Activated effector memory CD4-positive, alpha-beta T cell treated with Interleukin-2 at 50 U/mL for 16 hours (primary cell): ENCODE measurements around the gene CASP5.
"Not testable (repeated sequence)": the region's sequence is repeated elsewhere in the genome, so short reads cannot be mapped to it uniquely, and the experiment has no call there.

Experiments
- DNase-seq: peaks from one replicate; pipeline ENCODE4 v3.0.0-alpha.2; 2020

The CASP5 gene

DNA sequence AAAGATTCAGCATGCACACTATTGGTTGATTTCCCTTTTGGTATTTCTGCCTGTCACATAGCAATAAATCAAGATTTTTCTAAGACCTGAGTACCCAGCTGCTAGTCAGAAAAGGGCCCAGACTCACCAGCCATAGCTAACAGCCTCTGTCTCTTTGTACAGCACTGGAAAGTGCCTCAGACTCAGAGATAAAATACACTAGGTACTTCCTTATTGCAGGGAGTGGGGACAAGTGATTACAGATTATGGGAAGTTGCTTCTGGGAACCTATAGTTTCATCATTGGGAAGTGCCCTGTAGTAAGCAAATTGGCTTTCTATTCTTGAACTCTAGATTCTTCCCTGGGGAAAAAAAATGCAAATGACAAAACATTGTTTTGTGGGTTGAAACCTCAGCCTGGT, at the start of gene CASP5:
TSS of gene CASP5 (minus strand) at position 166 of the 400 bp plus-strand sequence. CDS start at position 134, 32 bp downstream.
- DNase-seq, result no peak

DNA sequence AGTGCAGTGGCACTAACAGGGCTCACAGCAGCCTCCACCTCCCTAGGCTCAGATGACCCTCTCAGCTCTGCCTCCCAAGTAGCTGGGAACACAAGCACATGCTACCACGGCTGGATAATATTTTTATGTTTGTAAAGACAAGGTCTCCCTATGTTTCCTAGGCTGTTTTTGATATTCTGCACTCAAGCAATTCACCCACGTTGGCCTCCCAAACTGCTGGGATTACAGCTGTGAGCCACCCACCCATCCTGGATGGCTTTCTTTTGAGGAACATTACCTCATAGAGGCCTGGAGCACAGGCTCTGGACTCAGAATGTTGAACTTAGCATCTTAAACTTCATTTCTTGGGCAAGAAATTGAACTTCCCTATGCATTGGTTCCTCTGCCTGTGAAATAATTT, 49.1 kb upstream of the CASP5 start:
- not testable (repeated sequence) for DNase-seq

DNA sequence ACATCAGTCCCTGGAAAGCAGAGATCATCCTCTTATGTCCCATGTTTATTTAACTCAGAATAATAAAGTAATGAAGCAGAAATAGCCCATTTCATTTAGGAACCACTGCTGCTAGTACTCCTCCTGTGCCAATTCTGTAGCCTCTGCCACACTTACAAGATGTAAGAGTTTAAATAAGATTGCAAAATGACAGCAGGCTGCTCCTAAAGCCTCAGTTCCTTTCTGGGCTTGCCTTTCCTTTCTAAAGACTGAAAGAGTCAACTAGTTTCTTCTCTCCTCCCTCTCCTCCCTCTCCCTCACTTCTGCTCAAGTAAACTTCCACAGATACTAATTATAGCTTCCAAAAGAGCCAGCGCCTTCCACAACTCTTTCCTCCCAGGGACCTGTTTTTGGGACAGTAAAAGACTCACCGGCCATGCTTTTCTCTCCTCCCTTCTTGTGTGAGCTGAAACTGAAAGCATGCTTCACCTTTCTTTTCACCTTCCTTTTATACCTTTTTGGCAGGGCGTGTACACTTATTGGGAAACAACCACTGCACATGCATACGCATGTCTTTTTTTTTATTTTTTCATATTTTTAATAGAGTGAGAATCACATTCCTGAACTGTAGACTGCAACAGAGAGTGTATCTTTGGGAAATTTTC, 48.2 kb upstream of the CASP5 start:
- no peak for DNase-seq

DNA sequence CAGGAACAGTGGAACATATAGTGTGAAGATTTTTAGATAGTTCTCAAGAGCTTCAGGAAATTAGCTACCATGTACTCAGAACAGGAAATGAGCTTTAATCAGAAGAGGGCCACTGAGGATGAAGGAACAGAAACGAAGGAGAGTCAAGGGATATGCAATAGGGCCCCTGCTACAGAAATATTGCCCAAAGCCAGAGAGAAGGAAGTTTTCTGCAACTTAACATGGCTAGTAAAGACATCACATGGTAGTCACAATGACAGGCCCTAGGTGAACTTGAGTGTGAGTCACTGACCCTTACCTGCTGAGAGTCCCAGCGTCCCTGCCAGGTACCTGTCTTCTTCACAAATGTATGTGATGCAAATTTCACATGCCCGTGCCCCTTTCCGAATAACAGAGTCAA, 47.3 kb upstream of the CASP5 start:
- DNase-seq, result no peak

DNA sequence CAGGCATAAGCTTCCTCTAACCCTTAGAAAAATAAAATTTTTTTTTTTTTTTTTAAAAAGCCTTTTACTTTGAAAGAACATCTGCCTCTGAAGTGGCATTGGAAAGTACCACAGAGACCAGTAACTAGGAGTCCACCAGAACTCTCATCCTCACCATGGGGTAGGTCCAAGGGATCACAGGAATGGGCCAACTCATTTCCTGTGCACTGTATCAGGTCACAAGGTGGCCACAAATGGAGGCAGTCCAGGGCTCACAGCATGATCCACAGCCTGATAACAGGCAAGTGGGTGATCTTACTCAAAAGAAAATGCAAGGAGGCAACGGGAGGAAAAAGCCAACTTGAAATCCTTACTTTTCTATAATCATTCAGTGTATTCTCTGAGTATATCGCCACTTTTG, 46.8 kb upstream of the CASP5 start:
- DNase-seq, result not testable (repeated sequence)

DNA sequence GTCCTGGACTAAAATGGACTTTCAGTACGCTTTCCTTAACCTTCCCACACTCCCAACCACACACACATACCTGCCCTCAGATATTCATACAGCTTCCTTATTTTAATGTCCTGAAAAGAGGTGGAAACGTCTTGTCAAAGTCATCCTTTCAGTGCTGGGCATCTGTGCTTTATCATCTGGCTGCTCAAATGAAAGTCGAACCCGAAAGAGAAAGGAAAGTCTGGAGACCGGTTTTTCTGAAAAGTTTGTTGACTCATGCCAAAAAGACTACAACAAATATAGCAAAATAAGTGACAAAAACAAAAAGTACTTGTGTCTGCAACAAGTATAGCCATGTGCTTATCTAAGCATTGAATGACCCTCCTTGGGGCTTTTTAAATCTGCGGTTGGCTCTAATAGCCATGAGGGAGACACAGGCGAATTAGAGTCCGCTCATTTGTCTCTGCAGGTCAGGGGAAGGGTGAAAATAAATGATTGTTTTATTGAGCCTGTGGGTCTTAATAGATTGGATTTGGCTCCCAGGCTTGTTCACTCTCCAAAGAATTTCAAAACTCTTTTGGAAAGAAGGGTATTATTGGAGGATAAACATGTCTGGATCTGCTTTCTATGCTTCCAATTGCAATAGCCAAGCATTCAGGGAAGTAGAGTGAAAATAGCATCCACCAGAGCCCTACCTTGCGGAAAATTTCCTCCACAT, 40.4 kb upstream of the CASP5 start:
- DNase-seq, result not testable (repeated sequence)

DNA sequence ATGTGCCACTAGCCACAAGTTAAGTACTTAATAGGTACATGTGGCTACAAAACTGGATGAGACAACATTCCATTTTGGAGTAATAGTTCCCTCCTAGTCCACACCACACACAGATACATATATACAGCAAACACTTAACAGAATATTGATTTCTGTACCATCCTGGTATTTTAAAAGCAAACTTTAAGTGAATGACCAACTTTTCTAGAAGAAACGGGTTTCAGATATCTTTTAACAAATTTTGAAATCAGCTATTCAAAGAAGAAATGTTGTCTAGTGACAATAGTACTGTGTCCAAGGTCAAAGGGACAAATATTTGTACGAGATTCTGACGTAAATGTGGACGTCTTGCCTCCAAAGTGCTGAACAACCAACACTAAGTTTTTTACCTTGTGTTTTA, 34.5 kb upstream of the CASP5 start:
- no peak for DNase-seq

DNA sequence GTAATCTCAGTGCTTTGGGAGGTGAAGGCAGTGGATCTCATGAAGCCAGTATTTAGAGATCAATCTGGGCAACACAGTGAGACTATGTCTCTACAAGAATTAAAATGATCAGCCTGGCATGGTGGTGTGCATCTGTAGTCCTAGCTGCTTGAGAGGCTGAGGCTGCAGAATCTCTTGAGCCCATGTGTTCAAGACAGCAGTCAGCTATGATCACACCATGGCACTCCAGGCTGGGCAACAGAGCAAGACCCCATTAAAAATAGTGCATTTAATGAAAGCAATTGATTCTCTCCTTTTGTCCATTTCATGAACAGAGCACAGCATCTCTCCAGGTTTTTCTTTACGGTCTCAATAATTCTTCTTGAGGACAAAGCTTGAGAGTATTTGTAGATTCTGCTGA, 33.5 kb upstream of the CASP5 start:
- no peak for DNase-seq

DNA sequence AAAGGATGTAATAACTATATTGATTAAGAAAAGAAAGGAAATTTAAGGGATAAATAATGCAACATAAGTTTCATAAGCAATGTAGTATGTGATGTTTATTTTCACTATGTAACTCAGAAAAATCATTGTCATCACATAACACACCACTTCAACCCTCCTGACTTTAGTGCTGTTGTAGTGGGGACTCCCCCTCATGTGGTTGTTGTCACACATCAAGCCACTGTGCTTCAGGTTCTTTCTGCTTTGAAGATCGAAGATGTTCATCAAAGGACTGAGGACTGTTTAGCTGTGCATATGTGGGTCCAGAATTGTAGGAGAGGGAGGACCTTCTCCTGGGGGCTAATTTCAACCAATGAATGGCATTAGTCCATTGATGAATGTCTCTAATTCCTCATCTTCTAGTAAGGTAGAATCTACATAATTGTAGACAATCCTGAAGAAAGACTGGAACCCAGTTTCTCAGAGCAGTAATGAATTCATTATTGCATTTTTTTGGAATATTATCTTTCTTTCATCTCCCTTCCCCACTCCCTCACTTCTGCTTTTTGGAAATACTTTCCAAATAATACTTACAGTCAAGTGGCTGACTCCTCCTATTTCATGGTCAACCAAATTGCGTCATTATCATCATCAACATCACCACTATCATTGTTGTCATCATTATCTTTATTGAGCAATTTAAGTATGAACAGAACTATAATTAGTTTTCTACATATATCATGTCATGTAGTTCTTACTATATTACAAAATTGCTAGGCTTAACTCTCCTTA, 31.9 kb upstream of the CASP5 start:
- DNase-seq, result no peak

DNA sequence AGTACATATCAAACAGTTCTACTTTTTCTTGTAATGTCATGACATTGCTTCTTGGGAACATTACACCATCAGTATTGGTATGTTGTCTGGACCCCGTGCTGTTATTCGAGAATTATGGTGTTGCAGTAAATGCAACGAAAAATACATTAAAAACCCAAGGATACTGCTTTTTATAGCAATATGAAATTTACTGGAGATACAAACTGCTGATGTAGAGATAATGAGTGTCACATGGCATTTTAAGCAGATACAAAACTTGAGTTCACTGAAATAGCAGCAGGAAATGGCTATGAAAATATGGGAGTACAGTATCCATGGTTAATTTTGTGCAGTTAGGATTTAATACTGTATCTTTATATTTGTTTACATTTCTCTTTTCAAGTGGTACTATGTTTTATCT, 29.5 kb upstream of the CASP5 start:
- no peak for DNase-seq

DNA sequence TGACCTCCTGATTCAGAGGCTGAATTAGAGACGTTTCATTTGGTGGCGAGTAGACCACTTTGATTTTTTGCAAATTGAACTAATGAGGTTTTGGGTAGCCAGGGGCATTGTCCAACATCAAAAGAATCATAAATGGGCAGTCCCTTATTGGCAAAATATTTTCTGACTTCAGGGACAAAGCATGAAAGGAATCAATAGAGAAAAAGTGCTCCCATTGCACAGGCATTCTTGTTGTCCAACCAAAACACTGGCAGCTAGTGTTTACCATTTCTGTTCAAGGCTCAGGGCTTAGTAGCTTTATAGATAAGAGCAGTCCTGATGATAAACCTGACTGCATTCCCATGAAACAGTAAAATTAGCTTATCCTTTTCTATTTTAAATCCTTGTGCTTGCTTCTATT, 28.6 kb upstream of the CASP5 start:
- no peak for DNase-seq

DNA sequence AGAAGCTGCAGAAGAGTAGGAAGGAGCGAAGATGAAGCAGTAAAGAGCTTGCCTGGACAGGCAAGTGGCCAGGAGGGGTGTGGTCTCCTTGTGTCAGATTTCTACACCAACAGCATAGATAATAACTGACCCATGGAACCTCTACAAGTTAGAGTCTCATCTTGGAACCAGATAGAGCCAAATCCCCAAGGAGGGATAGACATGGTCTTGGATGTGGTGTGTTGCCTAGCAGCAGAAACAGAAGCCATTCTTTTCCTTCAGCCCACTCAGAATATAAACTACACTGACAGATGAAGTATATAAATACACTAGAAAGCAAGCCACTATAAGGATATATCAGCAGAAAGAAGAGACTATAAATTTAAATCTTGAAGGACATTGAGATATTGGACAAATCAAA, 26.5 kb upstream of the CASP5 start:
- DNase-seq, result no peak

DNA sequence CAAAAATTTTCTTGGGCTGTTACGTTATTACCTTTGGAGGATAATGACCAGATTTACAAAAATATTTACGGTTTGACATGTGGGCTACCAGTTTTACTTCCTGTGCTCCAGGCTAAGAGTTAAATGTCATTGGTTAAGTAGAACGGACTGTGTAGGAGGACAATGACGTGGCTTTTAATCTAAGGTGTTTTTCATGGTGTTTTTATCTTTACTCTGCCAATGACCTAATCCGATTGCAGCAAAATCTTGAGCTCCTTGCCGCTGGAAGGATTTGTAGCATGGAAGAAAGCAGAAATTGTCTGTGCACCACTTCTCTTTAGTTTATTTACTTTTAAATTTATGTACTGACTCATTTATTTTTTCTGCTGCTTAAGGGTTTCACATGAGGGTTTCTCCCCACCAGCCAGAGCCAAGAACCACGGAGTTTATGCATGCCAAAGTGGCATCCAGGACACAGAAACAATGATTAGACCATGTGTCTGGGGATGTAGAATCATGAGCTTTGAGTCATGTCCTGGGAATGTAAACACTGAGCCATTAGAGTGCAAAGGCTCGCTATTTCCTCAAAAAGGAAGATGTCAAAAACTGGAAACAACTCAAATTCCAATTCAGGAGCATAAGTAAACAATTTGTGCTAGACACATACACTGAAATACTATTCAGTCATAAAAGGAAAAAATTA, 24.1 kb upstream of the CASP5 start:
- DNase-seq, result no peak

DNA sequence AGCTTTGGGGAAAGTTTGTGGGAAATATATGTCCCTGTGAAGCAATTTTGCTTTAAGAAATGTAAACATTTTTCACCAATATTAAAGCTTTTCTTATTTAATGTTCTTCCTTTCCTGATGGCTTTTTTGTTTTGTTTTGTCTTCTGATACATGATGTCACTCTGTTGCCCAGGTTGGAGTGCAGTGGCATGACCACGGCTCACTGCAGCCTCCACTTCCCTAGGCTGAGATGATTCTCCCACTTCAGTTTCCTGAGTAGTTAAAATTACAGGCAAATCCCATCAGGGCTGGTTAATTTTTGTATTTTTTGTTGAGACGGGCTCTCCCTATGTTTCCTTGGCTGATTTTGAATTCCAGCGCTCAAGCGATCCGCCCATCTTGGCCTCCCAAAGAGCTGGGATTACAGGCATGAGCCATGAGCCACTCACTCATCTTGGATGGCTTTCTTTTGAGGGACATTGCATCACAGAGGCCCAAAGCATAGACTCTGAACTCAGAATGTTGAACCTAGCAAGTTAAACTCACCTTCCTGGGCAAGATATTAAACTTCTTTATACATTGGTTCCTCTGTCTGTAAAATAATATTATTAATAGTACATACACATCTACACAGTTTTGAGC, 22.8 kb upstream of the CASP5 start:
- DNase-seq, result no peak

DNA sequence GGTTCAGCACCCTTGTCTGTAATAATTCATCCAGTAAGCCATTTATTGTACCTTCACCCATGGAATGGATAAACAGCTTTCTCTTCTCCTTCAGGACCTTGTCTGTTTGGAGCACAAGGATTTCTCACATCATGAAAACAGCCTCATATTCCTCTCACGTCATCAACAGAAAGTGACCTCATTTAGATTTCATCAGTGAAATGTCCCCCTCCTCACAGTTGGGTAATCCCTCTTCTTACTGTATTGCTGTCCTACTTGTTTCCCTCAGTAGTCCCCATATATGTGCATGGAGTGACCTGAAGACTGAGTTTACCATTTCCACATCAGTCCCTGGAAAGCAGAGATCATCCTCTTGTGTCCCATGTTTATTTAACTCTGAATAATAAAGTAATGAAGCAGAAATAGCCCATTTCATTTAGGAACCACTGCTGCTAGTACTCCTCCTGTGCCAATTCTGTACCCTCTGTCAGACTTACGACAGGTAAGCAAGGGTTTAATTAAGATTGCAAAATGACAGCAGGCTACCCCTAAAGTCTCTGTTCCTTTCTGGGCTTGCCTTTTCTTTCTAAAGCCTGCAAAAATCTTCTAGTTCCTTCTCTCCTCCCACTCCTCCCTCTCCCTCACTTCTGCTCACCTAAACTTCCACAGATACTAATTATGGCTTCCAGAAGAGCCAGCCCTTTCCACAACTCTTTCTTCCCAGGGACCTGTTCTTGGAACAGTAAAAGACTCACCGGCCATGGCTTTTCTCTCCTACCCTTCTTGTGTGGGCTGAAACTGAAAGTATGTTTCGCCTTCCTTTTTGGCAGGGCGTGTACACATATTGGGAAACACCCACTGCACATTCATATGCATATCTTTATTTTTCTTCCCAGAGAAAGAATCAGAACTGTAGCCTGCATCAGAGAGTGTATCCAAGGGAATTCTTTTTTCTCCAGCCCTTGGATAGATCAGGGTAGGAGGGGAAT, 21.9 kb upstream of the CASP5 start, which contains the start of gene CARD16:
TSS of gene CARD16 (minus strand) at position 779 of the 968 bp plus-strand sequence. CDS start at position 741, 38 bp downstream.
- peak; percentile 15 for DNase-seq

DNA sequence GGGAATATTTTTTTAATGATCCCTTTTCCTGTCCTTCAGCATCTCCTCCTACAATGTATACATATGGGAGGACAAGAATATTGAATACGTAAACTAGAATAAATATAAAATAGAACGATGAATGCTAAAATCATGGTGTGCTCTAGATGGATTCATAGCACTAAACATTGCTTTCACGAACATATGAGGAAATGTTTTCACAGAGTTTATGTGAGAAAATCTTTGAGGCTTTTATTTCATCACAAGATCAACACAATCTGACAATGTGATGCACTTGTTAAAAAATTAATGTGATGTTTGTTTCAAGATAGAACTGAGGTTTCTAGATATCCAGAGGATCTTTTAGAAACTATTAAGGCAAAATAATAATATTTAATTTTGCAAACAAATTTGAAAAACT, 19.2 kb upstream of the CASP5 start:
- DNase-seq, result no peak

DNA sequence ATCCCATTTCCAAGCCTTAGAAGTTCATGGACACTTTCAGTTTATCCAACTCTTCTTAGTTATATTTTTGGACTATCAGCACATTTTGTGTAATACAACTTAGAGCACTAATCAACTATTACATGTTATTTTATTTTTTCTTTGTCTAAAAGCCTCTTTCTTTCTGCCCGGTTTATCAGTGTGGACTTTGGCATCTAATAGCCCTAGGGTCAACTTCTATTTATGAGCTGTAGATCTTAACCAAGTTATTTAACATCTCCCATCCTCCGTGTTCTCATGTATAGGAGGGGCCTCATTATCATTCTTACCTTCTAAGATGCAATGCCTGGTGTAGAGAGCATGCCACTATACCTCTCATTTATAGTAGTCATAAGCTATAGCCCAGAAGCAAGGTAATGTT, 17.7 kb upstream of the CASP5 start:
- DNase-seq, result no peak

DNA sequence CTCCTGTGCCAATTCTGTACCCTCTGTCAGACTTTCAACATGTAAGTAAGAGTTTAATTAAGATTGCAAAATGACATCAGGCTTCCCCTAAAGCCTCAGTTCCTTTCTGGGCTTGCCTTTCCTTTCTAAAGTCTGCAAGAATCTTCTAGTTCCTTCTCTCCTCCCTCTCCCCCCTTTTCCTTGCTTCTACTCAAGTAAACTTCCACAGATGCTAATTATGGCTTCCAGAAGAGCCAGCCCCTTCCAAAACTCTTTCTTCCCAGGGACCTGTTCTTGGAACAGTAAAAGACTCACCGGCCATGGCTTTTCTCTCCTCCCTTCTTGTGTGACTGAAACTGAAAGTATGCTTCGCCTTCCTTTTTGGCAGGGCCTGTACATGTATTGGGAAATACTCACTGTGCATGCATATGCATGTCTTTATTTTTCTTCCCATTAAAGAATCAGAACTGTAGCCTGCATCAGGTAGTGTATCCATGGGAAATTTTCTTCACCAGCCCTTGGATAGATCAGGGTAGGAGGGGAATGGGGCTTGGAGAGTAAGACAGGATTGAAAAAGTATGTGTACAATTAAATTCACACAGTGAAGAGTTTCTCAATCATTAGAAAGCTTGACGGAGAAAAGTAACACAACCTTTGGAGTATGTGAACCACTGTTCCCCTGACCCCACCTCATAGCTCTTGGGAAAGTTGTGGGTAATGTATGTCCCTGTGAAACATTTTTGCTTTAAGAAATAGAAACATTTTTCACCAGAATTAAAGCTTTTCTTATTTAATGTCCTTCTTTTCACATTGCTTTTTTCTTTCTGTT, 12.0 kb upstream of the CASP5 start, which contains the start of gene CASP1:
TSS of gene CASP1 (minus strand) at position 332 of the 808 bp plus-strand sequence. CDS start at position 301, 31 bp downstream.
- no peak for DNase-seq

DNA sequence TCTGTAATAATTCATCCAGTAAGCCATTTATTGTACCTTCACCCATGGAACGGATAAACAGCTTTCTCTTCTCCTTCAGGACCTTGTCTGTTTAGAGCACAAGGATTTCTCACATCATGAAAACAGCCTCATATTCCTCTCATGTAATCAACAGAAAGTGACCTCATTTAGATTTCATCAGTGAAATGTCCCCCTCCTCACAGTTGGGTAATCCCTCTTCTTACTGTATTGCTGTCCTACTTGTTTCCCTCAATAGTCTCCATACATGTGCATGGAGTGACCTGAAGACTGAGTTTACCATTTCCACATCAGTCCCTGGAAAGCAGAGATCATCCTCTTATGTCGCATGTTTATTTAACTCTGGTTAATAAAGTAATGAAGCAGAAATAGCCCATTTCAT, 11.4 kb upstream of the CASP5 start:
- DNase-seq, result not testable (repeated sequence)

DNA sequence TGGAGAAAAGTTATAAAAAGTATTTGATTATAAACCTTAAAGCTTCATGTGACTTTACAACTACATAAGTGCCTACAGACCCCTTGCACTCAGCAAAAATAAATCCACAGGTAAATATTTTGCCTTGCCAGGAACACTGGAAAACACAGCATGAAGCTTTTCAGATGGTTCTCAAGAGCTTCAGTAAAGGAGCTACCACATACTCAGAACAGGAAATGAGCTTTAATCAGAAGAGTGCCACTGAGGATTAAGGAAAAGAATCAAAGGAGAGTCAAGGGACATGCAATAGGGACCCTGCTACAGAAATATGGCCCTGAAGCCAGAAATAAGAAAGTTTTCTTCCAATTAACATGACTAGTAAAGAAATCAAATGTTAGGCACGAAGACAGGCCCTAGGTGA, 10.8 kb upstream of the CASP5 start:
- DNase-seq, result no peak

DNA sequence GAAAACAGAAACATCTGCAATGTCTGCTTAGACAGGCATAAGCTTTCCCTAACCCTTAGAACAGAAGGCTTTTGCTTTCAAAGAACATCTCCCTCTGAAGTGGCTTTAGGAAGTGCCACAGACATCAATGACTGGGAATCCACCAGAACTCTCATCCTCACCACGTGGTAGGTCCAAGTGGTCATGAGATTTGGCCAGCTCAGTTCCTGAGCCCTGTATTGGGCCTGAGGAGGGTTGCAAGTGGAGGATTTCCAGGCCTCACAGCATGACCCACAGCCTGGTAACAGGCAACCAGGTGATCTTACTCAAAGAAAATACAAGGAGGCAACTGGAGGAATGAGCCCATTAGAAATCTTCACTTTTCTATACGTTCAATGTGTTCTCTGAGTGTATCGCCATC, 10.4 kb upstream of the CASP5 start:
- DNase-seq, result no peak
